HG02763 (cell line): Measurements from ENCODE around the gene C16orf78.

ENCODE experiments used
- ATAC-seq: cut with Tn5 transposase; IDR thresholded peaks from one replicate; pipeline ENCODE4 v1.9.1; 2021; ENCODE audit warnings: mild to moderate bottlenecking, moderate library complexity; ENCODE audit not compliant: unreplicated experiment

Gene C16orf78

GRCh38 chr16:49378816-49379215 lies 5.2 kb downstream of the C16orf78 start:
- ATAC-seq = no peak

GRCh38 chr16:49382916-49383315 lies 9.3 kb downstream of the C16orf78 start:
- ATAC-seq = no peak

- ATAC-seq = no peak
These were observed 21.4 kb downstream of the C16orf78 start for GRCh38 chr16:49395021-49395420.

GRCh38 chr16:49396206-49396720 lies 22.7 kb downstream of the C16orf78 start:
- no peak for ATAC-seq

GRCh38 chr16:49398761-49399160 lies 25.2 kb downstream of the C16orf78 start:
- ATAC-seq = no peak

GRCh38 chr16:49399594-49400364 lies 26.2 kb downstream of the C16orf78 start:
- peak; percentile 96 for ATAC-seq

- ATAC-seq = no peak
These were observed 27.0 kb downstream of the C16orf78 start for GRCh38 chr16:49400611-49401010.

GRCh38 chr16:49405123-49405522 lies 31.5 kb downstream of the C16orf78 start:
- ATAC-seq = no peak

- no peak for ATAC-seq
These were observed 31.9 kb downstream of the C16orf78 start for GRCh38 chr16:49405530-49405929.

- peak; percentile 90 for ATAC-seq
These were observed 34.4 kb downstream of the C16orf78 start for GRCh38 chr16:49407873-49408550.

GRCh38 chr16:49409121-49409520 lies 35.5 kb downstream of the C16orf78 start:
- ATAC-seq = no peak

- ATAC-seq = no peak
These were observed 36.6 kb downstream of the C16orf78 start for GRCh38 chr16:49410226-49410625.

- ATAC-seq = no peak
These were observed 37.7 kb downstream of the C16orf78 start for GRCh38 chr16:49411121-49411970.

GRCh38 chr16:49414671-49415070 lies 41.1 kb downstream of the C16orf78 start:
- no peak for ATAC-seq

GRCh38 chr16:49415083-49415482 lies 41.5 kb downstream of the C16orf78 start:
- ATAC-seq = no peak

- no peak for ATAC-seq
These were observed 42.5 kb downstream of the C16orf78 start for GRCh38 chr16:49416001-49416675.

GRCh38 chr16:49417354-49417753 lies 43.8 kb downstream of the C16orf78 start:
- ATAC-seq = no peak

GRCh38 chr16:49419006-49419405 lies 45.4 kb downstream of the C16orf78 start:
- ATAC-seq = no peak

GRCh38 chr16:49419862-49420261 lies 46.3 kb downstream of the C16orf78 start:
- no peak for ATAC-seq

GRCh38 chr16:49422896-49423295 lies 49.3 kb downstream of the C16orf78 start:
- ATAC-seq = no peak

- no peak for ATAC-seq
These were observed 51.4 kb downstream of the C16orf78 start for GRCh38 chr16:49424961-49425360.
